Transverse colon (tissue), 3 donors: Measurements from ENCODE around the gene DLG4.

ENCODE experiments used
- EP300 ChIP-seq: sonication (generic); formaldehyde crosslinking; IDR thresholded peaks from one replicate; pipeline ENCODE4 v1.6.1; 2017; ENCODE audit warnings: antibody characterized with exemption, low read depth
- POLR2A ChIP-seq: fragments of 450-650 bp; IDR thresholded peaks from one replicate; pipeline ENCODE4 v1.6.1; 2016; ENCODE audit warnings: antibody characterized with exemption, mild to moderate bottlenecking, moderate library complexity
- TF ChIP-seq, protein P1 (sequence below), 5 experiments: fragments of 200-600 bp in 3 of 5; fragments of 450-650 bp in 2 of 5; sonication (generic) in 3 of 5; IDR thresholded peaks; 1 replicate in 2 of 5; 2 replicates in 3 of 5; pipeline ENCODE4 v1.5.1; 2016 to 2017; ENCODE audit warnings: antibody characterized with exemption in 5 of 5, inconsistent platforms in 3 of 5, mild to moderate bottlenecking in 2 of 5, moderate library complexity in 1 of 5

DNA sequence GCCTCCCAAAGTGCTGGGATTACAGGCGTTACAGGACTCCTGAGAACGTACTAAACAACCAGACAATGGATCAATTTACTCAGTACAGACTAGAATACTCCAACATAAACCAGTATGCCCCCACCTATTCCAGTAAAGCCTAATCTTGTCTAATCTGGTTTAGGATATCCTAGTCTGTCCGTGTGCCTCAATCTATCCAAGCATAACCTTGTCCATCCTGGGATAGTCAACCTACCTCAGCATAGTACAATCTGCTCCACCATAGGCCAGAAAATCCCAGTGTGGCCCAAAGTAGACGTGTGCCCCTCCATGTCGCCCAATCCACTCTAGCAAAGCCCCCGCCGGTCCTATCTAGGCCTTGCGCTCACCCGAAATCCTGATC is 14.1 kb upstream of the DLG4 start:
- TF ChIP-seq, protein P1, sequence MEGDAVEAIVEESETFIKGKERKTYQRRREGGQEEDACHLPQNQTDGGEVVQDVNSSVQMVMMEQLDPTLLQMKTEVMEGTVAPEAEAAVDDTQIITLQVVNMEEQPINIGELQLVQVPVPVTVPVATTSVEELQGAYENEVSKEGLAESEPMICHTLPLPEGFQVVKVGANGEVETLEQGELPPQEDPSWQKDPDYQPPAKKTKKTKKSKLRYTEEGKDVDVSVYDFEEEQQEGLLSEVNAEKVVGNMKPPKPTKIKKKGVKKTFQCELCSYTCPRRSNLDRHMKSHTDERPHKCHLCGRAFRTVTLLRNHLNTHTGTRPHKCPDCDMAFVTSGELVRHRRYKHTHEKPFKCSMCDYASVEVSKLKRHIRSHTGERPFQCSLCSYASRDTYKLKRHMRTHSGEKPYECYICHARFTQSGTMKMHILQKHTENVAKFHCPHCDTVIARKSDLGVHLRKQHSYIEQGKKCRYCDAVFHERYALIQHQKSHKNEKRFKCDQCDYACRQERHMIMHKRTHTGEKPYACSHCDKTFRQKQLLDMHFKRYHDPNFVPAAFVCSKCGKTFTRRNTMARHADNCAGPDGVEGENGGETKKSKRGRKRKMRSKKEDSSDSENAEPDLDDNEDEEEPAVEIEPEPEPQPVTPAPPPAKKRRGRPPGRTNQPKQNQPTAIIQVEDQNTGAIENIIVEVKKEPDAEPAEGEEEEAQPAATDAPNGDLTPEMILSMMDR (IDR thresholded peaks at IDR 0.05), result no peak
- TF ChIP-seq EP300, result no peak
- TF ChIP-seq POLR2A, result no peak
